PFSK-1 (cell line): Measurements from ENCODE around the gene FAM111B.

Source experiments
- FOXP2 ChIP-seq: optimal IDR thresholded peaks from 2 replicates; pipeline ENCODE3; 2011; ENCODE audit warnings: borderline replicate concordance, control low read depth, inconsistent platforms; ENCODE audit not compliant: insufficient read depth; ENCODE audit errors: extremely low read length, extremely low read depth
- REST ChIP-seq, 2 experiments: IDR thresholded peaks; 2 replicates each; pipeline versions ENCODE4 v1.6.1 to v1.8.0; 2011 to 2012; ENCODE audit warnings: low read depth in 2 of 2, low read length in 2 of 2, control low read depth in 1 of 2, inconsistent platforms in 1 of 2, mild to moderate bottlenecking in 1 of 2, moderate library complexity in 1 of 2; ENCODE audit not compliant: insufficient read depth in 1 of 2
- TAF1 ChIP-seq: IDR thresholded peaks from 2 replicates; pipeline ENCODE4 v1.6.1; 2012; ENCODE audit warnings: low read length, control low read depth, borderline replicate concordance; ENCODE audit not compliant: insufficient read depth

- no peak for TF ChIP-seq TAF1
- no peak for TF ChIP-seq REST (IDR thresholded peaks at IDR 0.05; ENCODE audit: insufficient read depth in 1 of 2, low read depth in 2 of 2, low read length in 2 of 2)
- no peak for TF ChIP-seq FOXP2
Measured at GRCh38 chr11:59097113-59097708, 9.8 kb upstream of the FAM111B start.
